Psoas muscle (tissue), 8 donors: ENCODE measurements around the gene ARFGEF3. TPM values are rescaled to one million over a fixed set of nuclear protein-coding genes. Genes with fewer than 3 reads are reported as not detected.

Experiments
- ATAC-seq, 4 donors: fragments of 200-7000 bp; cut with Tn5 transposase; one replicate each; pipeline ENCODE4 v1.9.1; 2020; ENCODE audit warnings: moderate library complexity in 3 of 4, mild to moderate bottlenecking in 2 of 4
- DNase-seq, 2 donors: peaks; one replicate each; pipeline ENCODE4 v3.0.0-alpha.2; 2020
- H3K27ac ChIP-seq: fragments of 200-600 bp; one replicate; pipeline ENCODE4 v1.8.0; 2022
- H3K27me3 ChIP-seq, 3 donors: fragments of 200-600 bp in 1 of 3; one replicate each; pipeline versions ENCODE4 v1.6.1 to v1.8.0; 2013 to 2022; ENCODE audit warnings: low read length in 2 of 3, mild to moderate bottlenecking in 2 of 3, moderate library complexity in 1 of 3; ENCODE audit not compliant: insufficient read depth in 3 of 3
- H3K36me3 ChIP-seq, 2 donors: fragments of 200-600 bp in 1 of 2; one replicate each; pipeline versions ENCODE4 v1.6.1 to v1.8.0; 2013 to 2022; ENCODE audit warnings: low read depth in 1 of 2, mild to moderate bottlenecking in 1 of 2, moderate library complexity in 1 of 2; ENCODE audit not compliant: insufficient read depth in 1 of 2
- H3K4me1 ChIP-seq: fragments of 200-600 bp; one replicate; pipeline ENCODE4 v1.8.0; 2022
- H3K4me3 ChIP-seq: fragments of 200-600 bp; one replicate; pipeline ENCODE4 v1.8.0; 2022; ENCODE audit warnings: mild to moderate bottlenecking
- H3K9me3 ChIP-seq: fragments of 200-600 bp; one replicate; pipeline ENCODE4 v1.8.0; 2022
- CTCF ChIP-seq: fragments of 200-600 bp; IDR thresholded peaks from one replicate; pipeline ENCODE4 v1.8.0; 2022; ENCODE audit warnings: antibody characterized with exemption
- WGBS, 3 donors: extraction: QIAGEN DNeasy Blood & Tissue Kit; methylation state at CpG; one replicate each; pipeline versions ENCODE4 v1.1.6 to v1.1.7; 2013; 5-methylcytosine and 5-hydroxymethylcytosine counted together
- intact Hi-C, 2 donors: fragments of 100-400 bp; cut with DNase I; formaldehyde crosslinking; loops; one replicate each; pipeline versions ENCODE4 v1.11.0 to v1.14.2; 2022
- polyA plus RNA-seq, 3 donors: library from polyadenylated mRNA; stranded (reverse); fragments of 200-250 nt; gene quantifications; one replicate each; pipeline ENCODE4 v1.2.3, GENCODE V29; 2013
- total RNA-seq, 4 donors: library from RNA; stranded (reverse); fragmentation: NEBNext Ultra II Directional in 2 of 4; extraction: Animal tissue kit (Norgen Biotek cat#: 25700) in 2 of 4; gene quantifications; one replicate each; pipeline versions ENCODE4 v1.2.1 to v1.2.4, GENCODE V29; 2021 to 2023
- donor health status: healthy with polysubstance abuse.
- donor health status: DM: no; HTN: no; CAD: no; lungs with moderate emphysema.
- donor health status: Bipolar disorder and iron deficiency.
- donor health status: healthy.
- donor health status: DM: yes; HTN: yes; CAD: no.
- donor health status: DM: no; HTN: no; CAD: no.
- donor health status: DM: no; HTN: no; CAD: no.
- donor health status: DM: yes; HTN: yes; CAD: no.

Gene ARFGEF3
- total and polyA plus RNA-seq, 7 donors: 0.20 to 18.4 (median 0.38) TPM

- Histone ChIP-seq H3K4me1 (no peaks in the 10 kb centered on the region), H3K9me3 (no peaks in the 10 kb centered on the region), H3K27me3 (no peaks in the 10 kb centered on the region), H3K27ac (no peak overlapping the region), H3K4me3 (no peak overlapping the region), H3K36me3 (no peaks in the 10 kb centered on the region)
- intact Hi-C loops: no loop called here
- DNase-seq (no peak), ATAC-seq (no peak)
- WGBS, 3 donors: 82 to 99% (median 98%) methylated on average over 4 of the region's 4 CpGs
- no peak for TF ChIP-seq CTCF
These were observed 160.2 kb downstream of the ARFGEF3 start for GRCh38 chr6:138321934-138322333.

- no peaks in the 10 kb centered on the region for H3K27me3 ChIP-seq
- no peaks in the 10 kb centered on the region for H3K36me3 ChIP-seq
- H3K4me1 ChIP-seq: no peaks in the 10 kb centered on the region
- DNase-seq (no peak), ATAC-seq (no peak)
- no peak overlapping the region for H3K27ac ChIP-seq
- no peak overlapping the region for H3K4me3 ChIP-seq
- WGBS, 3 donors: 91 to 94% (median 92%) methylated on average over 13 of the region's 13 CpGs
- intact Hi-C loops: no loop called here
- H3K9me3 ChIP-seq: no peaks in the 10 kb centered on the region
- no peak for TF ChIP-seq CTCF
These were observed 162.1 kb downstream of the ARFGEF3 start for GRCh38 chr6:138323821-138324220.

- no peak overlapping the region for H3K4me3 ChIP-seq
- H3K36me3 ChIP-seq: no peaks in the 10 kb centered on the region
- DNase-seq (no peak), ATAC-seq (no peak)
- H3K27ac ChIP-seq: no peak overlapping the region
- TF ChIP-seq CTCF: no peak
- no peaks in the 10 kb centered on the region for H3K27me3 ChIP-seq
- intact Hi-C loops: no loop called here
- WGBS, 3 donors: 68 to 73% (median 69%) methylated on average over 3 of the region's 3 CpGs
- no peaks in the 10 kb centered on the region for H3K9me3 ChIP-seq
- H3K4me1 ChIP-seq: no peaks in the 10 kb centered on the region
These were observed 166.5 kb downstream of the ARFGEF3 start for GRCh38 chr6:138328210-138328609.

GRCh38 chr6:138330763-138331162 is 169.0 kb downstream of the ARFGEF3 start:
- H3K4me1 ChIP-seq: no peaks in the 10 kb centered on the region
- no peaks in the 10 kb centered on the region for H3K36me3 ChIP-seq
- no peak overlapping the region for H3K27ac ChIP-seq
- DNase-seq (no peak), ATAC-seq (no peak)
- no peaks in the 10 kb centered on the region for H3K9me3 ChIP-seq
- intact Hi-C loops: no loop called here
- no peaks in the 10 kb centered on the region for H3K27me3 ChIP-seq
- no peak overlapping the region for H3K4me3 ChIP-seq
- 88 to 100% (median 98%) methylated on average over 1 of the region's 1 CpG for WGBS, 3 donors
- no peak for TF ChIP-seq CTCF

- ATAC-seq (no peak), DNase-seq (no peak)
- no peaks in the 10 kb centered on the region for H3K36me3 ChIP-seq
- no peak overlapping the region for H3K4me3 ChIP-seq
- intact Hi-C loops: no loop called here
- WGBS, 3 donors: 79 to 90% (median 83%) methylated on average over 1 of the region's 1 CpG
- no peak for TF ChIP-seq CTCF
- H3K4me1 ChIP-seq: no peaks in the 10 kb centered on the region
- H3K27me3 ChIP-seq: no peaks in the 10 kb centered on the region
- no peak overlapping the region for H3K27ac ChIP-seq
- no peaks in the 10 kb centered on the region for H3K9me3 ChIP-seq
These were observed 169.7 kb downstream of the ARFGEF3 start for GRCh38 chr6:138331444-138331843.
